22Rv1 (cell line): ENCODE data around the gene TMX2.

Experiments used
- CTCF ChIP-seq: fragments of 450-650 bp; IDR thresholded peaks from 2 replicates; pipeline ENCODE4 v1.5.1; 2017; ENCODE audit warnings: mild to moderate bottlenecking
- ZFX ChIP-seq: fragments of 450-650 bp; IDR thresholded peaks from 2 replicates; pipeline ENCODE4 v1.6.1; 2017; ENCODE audit warnings: antibody characterized with exemption, borderline replicate concordance

DNA sequence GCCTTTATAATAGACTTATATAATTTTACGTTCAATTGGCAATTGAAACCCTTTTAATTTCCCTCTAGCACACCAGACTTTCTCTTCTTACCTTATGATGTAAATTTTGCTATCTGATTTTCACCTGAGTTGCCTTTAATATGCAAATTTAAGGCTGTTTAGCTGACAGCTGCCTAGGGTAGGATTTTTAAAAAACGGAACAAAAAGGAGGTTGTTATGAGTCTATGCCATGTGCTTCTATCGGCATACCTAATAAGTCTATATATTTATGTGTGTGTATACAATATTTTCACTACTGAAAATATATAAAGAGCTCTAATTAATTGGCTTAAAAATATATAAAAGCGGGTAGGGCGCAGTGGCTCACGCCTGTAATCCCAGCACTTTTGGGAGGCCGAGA lies 17.1 kb downstream of the TMX2 start:
- no peak for TF ChIP-seq CTCF
- no peak for TF ChIP-seq ZFX
